Loucy (cell line): ENCODE data around the gene GPER1.
"Not testable (repeated sequence)": the region's sequence is repeated elsewhere in the genome, so short reads cannot be mapped to it uniquely, and the experiment has no call there.

Experiments
- CTCF ChIP-seq: fragments of 200-600 bp; sonication (generic); conservative IDR thresholded peaks from 2 replicates; pipeline ENCODE4 v1.5.1; 2014; ENCODE audit warnings: mild to moderate bottlenecking, antibody characterized with exemption, low read length
- EZH2phosphoT487 ChIP-seq: fragments of 200-600 bp; IDR thresholded peaks from 2 replicates; pipeline ENCODE4 v1.6.1; 2018; ENCODE audit warnings: antibody characterized with exemption, mild to moderate bottlenecking, moderate library complexity, borderline replicate concordance

GRCh38 chr7:1074018-1074417, 13.9 kb upstream of the GPER1 start:
- not testable (repeated sequence) for TF ChIP-seq CTCF, EZH2phosphoT487
